ENCODE measurements around the gene BAMBI. TPM values are rescaled to one million over a fixed set of nuclear protein-coding genes. Genes with fewer than 3 reads are reported as not detected.

BAMBI gene
- total RNA-seq, 1 donor = 1.4 TPM

DNA sequence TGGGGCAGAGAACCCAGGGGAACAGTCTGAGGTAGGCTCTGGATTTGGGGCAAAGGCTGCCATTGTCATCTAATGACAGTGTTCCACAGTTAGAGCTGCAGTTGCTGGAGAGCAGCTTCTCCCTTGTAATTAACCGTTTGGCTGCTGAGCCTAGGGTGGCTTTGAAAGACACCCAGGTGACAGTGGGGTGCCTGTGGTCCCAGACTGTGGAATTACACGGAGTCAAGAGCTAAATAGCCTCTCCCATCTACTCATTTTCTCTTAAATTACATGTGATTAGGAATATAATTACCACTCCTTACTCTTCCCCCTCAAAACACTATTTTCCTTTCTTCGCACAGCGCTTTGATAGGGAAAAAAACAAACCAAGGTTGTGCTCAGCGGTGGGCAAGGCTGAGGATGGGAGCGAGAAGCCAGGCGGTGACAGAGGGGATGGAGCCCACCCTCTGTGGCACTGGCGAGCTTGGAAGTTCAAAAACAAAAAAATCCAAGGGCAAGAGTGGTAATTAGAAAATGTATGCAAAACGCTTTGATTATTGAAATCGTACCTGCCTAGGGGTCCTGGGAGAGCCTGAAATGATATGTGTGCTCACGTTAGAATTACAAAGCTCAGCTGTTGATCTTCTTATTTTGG, 44.1 kb downstream of the BAMBI start:
- no peak for TF ChIP-seq CTCF (IDR thresholded peaks at IDR 0.05; ENCODE audit: insufficient read depth, low read length)
- DNase-seq (ENCODE audit: low read depth) = no peak
- H3K4me3 ChIP-seq (ENCODE audit: low read depth, low read length) = no peak overlapping the region

DNA sequence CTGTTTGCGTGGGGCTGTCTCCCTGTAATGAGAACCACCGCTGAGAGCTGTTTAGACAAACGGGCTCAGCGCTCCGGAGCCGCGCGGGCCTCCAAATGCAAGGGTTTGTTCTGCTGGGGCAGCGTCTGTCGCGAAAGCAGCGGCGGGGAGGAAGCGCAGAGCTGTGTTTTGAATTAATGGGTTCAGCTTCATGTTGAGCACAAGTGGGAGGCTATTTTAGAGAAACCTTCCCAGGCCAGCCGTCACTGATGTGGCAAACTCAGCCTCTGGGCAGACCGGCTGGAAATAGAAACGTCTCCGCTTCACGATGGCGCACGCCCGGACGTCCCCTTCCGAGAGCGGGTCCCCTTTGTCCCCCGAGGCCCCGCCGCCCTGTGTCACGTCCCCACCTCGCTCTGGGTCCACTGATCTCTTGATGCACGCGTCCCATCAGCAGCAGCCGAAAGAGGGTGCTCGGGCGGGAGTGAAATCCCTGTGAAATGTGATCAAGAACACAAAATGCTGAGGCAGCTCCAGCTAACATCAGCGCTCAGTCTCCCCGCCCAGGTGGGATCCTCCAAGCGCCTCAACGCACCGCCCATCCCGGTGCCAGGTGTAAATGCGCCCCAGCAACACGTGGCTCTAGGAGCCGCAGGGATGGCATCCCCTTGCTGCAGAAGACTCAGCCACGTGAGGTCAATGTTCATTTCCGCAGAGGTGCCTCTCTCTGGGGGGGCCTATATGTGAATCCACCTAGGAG, 44.9 kb downstream of the BAMBI start:
- TF ChIP-seq CTCF (IDR thresholded peaks at IDR 0.05; ENCODE audit: insufficient read depth, low read length) = peak; percentile 14

DNA sequence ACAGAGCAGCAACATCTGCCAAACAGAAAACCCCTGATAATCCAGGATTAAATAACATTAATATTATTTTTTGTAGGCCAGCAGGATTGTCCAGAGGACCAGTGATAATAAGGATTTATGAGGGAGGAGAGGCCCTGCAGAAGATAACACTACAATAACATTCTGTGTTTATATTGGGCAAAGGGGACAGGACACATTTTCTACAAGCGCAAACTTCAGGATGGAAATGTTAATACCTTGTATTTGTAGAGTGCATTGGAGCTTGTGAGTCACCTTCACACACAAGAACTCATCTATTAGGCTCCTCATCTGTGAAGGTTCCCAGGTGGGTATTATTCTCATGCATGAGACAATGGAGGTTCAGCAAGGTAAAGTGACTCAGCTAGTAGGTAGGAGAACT, 51.0 kb downstream of the BAMBI start:
- no peak for TF ChIP-seq CTCF (IDR thresholded peaks at IDR 0.05; ENCODE audit: insufficient read depth, low read length)
- no peak overlapping the region for H3K4me3 ChIP-seq (ENCODE audit: low read depth, low read length)
- DNase-seq (ENCODE audit: low read depth) = no peak

More for the DNA sequence above, 44.9 kb downstream of the BAMBI start:
- DNase-seq (ENCODE audit: low read depth) = peak; percentile 38
- H3K4me3 ChIP-seq (ENCODE audit: low read depth, low read length) = peak overlapping the region; percentile 56

DNA sequence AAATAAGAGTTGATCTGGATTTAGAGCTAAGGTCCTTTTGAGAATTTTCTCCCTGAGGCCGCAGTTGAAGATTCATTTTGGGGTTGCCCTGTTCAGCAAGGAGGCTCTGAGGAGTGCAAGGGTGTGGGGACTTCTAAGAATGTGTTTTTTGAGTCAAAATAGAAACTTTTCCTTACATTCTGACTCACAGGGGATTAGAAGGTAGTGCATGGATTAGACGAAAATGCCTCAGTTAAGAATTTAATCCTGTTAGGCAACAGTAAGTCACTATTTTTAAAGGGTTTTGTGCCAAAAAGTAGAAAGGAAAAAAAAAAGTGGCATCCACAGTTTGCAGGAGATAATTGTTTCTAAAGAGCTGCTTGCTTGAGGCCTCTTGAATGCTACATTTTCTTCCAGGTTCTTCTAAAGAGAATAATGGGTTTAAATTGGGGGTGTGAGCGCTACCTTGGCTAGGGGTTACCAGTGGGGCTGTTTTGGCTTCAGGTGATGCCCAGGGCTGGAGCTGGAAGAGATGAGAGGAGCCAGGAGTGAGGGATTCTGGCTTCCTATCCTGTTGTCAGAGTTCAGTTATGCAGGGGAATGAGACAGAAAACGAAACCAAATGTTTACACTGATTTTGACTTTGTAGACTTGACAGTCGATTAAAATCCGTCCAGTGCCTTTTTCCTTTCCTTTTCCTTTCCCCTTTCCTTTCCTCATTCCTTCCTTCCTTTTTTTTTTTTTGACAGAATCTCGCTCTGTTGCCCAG, 52.9 kb downstream of the BAMBI start:
- DNase-seq (ENCODE audit: low read depth) = peak; percentile 51
- H3K4me3 ChIP-seq (ENCODE audit: low read depth, low read length) = no peak overlapping the region
- TF ChIP-seq CTCF (IDR thresholded peaks at IDR 0.05; ENCODE audit: insufficient read depth, low read length) = no peak

- TF ChIP-seq CTCF (IDR thresholded peaks at IDR 0.05; ENCODE audit: insufficient read depth, low read length) = no peak
- DNase-seq (ENCODE audit: low read depth) = no peak
- H3K4me3 ChIP-seq (ENCODE audit: low read depth, low read length) = no peak overlapping the region
Measured at GRCh38 chr10:28732091-28732490, 54.8 kb downstream of the BAMBI start.

Small RNAs within 50 kb of the gene (small RNA-seq; reads per million reads assigned to genes)
- gene RNU4ATAC6P (not detected), gene RNU6-1067P (not detected)

Other genes with a start within 250 kb of the BAMBI start
- 59.9 and 86.7 TPM in 2 replicates for gene WAC, start 144.4 kb upstream of the BAMBI start, total RNA-seq (ENCODE audit: low replicate concordance)